K562 (cell line): ENCODE measurements around the gene PCDHB4.
"Not testable (repeated sequence)": the region's sequence is repeated elsewhere in the genome, so short reads cannot be mapped to it uniquely, and the experiment has no call there.

ENCODE experiments used
- ATF7 ChIP-seq: fragments of 450-650 bp; IDR thresholded peaks from 2 replicates; pipeline ENCODE4 v1.7.1; 2014; ENCODE audit warnings: mild to moderate bottlenecking, moderate library complexity
- CTCF ChIP-seq, 3 experiments: IDR thresholded peaks in 2 of 3; conservative IDR thresholded peaks in 1 of 3; 2 replicates each; pipeline ENCODE4 v1.5.1; 2011 to 2012; ENCODE audit warnings: low read length in 3 of 3, mild to moderate bottlenecking in 3 of 3, control low read depth in 2 of 3, improper control_type of control experiment in 1 of 3, inconsistent platforms in 1 of 3, low read depth in 1 of 3, mixed read lengths in 1 of 3, moderate library complexity in 1 of 3; ENCODE audit not compliant: insufficient read depth in 2 of 3
- HCFC1 ChIP-seq: IDR thresholded peaks from 2 replicates; pipeline ENCODE4 v1.6.1; 2012; ENCODE audit warnings: low read depth, low read length, improper control_type of control experiment
- KAT8 ChIP-seq: fragments of 450-650 bp; IDR thresholded peaks from 2 replicates; pipeline ENCODE4 v1.6.1; 2016; ENCODE audit warnings: low read depth, mild to moderate bottlenecking
- MAFG ChIP-seq: fragments of 450-650 bp; conservative IDR thresholded peaks from 2 replicates; pipeline ENCODE4 v1.6.1; 2016; ENCODE audit warnings: missing genetic modification characterization, missing compliant biosample characterization
- SMC3 ChIP-seq: conservative IDR thresholded peaks from 2 replicates; pipeline ENCODE4 v1.6.1; 2011; ENCODE audit warnings: low read depth, low read length, improper control_type of control experiment; ENCODE audit not compliant: insufficient read depth
- ZBTB8A ChIP-seq: fragments of 450-650 bp; IDR thresholded peaks from 2 replicates; pipeline ENCODE4 v1.6.1; 2018; ENCODE audit warnings: mild to moderate bottlenecking, moderate library complexity; ENCODE audit not compliant: partially characterized antibody
- ZNF274 ChIP-seq: IDR thresholded peaks from 2 replicates; pipeline ENCODE4 v1.6.1; 2011; ENCODE audit warnings: low read depth, mild to moderate bottlenecking, low read length, moderate library complexity, borderline replicate concordance
- ZNF311 ChIP-seq: fragments of 250-450 bp; sonication (Bioruptor Pico); IDR thresholded peaks from 2 replicates; pipeline ENCODE4 v1.4.0; 2020; ENCODE audit warnings: mild to moderate bottlenecking, moderate library complexity
- TF ChIP-seq, protein P1 (sequence below): IDR thresholded peaks from 3 replicates; pipeline ENCODE4 v1.6.1; 2011; ENCODE audit warnings: borderline replicate concordance, mild to moderate bottlenecking; ENCODE audit not compliant: insufficient read length, insufficient read depth
- TF ChIP-seq, protein P2 (sequence below), 2 experiments: fragments of 450-650 bp; formaldehyde crosslinking in 1 of 2; IDR thresholded peaks; 2 replicates each; pipeline versions ENCODE4 v1.4.0 to v1.6.1; 2014 to 2020; ENCODE audit warnings: mild to moderate bottlenecking in 2 of 2, borderline replicate concordance in 1 of 2, low read depth in 1 of 2
- TF ChIP-seq, protein P3 (sequence below): sonication (generic); formaldehyde crosslinking; IDR thresholded peaks from 2 replicates; pipeline ENCODE4 v1.8.0; 2022; ENCODE audit warnings: missing genetic modification reagents, mild to moderate bottlenecking, borderline replicate concordance
- TF ChIP-seq, protein P4 (sequence below): fragments of 450-650 bp; formaldehyde crosslinking; IDR thresholded peaks from 2 replicates; pipeline ENCODE4 v1.4.0; 2020; ENCODE audit warnings: mild to moderate bottlenecking, mixed read lengths

- TF ChIP-seq, protein P1, sequence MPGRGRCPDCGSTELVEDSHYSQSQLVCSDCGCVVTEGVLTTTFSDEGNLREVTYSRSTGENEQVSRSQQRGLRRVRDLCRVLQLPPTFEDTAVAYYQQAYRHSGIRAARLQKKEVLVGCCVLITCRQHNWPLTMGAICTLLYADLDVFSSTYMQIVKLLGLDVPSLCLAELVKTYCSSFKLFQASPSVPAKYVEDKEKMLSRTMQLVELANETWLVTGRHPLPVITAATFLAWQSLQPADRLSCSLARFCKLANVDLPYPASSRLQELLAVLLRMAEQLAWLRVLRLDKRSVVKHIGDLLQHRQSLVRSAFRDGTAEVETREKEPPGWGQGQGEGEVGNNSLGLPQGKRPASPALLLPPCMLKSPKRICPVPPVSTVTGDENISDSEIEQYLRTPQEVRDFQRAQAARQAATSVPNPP: not testable (repeated sequence)
- TF ChIP-seq, protein P2, sequence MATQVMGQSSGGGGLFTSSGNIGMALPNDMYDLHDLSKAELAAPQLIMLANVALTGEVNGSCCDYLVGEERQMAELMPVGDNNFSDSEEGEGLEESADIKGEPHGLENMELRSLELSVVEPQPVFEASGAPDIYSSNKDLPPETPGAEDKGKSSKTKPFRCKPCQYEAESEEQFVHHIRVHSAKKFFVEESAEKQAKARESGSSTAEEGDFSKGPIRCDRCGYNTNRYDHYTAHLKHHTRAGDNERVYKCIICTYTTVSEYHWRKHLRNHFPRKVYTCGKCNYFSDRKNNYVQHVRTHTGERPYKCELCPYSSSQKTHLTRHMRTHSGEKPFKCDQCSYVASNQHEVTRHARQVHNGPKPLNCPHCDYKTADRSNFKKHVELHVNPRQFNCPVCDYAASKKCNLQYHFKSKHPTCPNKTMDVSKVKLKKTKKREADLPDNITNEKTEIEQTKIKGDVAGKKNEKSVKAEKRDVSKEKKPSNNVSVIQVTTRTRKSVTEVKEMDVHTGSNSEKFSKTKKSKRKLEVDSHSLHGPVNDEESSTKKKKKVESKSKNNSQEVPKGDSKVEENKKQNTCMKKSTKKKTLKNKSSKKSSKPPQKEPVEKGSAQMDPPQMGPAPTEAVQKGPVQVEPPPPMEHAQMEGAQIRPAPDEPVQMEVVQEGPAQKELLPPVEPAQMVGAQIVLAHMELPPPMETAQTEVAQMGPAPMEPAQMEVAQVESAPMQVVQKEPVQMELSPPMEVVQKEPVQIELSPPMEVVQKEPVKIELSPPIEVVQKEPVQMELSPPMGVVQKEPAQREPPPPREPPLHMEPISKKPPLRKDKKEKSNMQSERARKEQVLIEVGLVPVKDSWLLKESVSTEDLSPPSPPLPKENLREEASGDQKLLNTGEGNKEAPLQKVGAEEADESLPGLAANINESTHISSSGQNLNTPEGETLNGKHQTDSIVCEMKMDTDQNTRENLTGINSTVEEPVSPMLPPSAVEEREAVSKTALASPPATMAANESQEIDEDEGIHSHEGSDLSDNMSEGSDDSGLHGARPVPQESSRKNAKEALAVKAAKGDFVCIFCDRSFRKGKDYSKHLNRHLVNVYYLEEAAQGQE (IDR thresholded peaks at IDR 0.05; ENCODE audit: borderline replicate concordance): not testable (repeated sequence)
- TF ChIP-seq, protein P2 (CRISPR knock-in tag; IDR thresholded peaks at IDR 0.05; ENCODE audit: low read depth): not testable (repeated sequence)
- TF ChIP-seq ZBTB8A; SMC3; MAFG; CTCF (IDR thresholded peaks at IDR 0.05 in 2 of 3, conservative IDR thresholded peaks at IDR 0.05 in 1 of 3; ENCODE audit: insufficient read depth in 2 of 3, low read depth in 1 of 3, low read length in 3 of 3); KAT8; HCFC1; ZNF274; ATF7; ZNF311 (CRISPR knock-in tag): not testable (repeated sequence)
- TF ChIP-seq, protein P3, sequence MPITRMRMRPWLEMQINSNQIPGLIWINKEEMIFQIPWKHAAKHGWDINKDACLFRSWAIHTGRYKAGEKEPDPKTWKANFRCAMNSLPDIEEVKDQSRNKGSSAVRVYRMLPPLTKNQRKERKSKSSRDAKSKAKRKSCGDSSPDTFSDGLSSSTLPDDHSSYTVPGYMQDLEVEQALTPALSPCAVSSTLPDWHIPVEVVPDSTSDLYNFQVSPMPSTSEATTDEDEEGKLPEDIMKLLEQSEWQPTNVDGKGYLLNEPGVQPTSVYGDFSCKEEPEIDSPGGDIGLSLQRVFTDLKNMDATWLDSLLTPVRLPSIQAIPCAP (CRISPR knock-in tag): not testable (repeated sequence)
- TF ChIP-seq, protein P4, sequence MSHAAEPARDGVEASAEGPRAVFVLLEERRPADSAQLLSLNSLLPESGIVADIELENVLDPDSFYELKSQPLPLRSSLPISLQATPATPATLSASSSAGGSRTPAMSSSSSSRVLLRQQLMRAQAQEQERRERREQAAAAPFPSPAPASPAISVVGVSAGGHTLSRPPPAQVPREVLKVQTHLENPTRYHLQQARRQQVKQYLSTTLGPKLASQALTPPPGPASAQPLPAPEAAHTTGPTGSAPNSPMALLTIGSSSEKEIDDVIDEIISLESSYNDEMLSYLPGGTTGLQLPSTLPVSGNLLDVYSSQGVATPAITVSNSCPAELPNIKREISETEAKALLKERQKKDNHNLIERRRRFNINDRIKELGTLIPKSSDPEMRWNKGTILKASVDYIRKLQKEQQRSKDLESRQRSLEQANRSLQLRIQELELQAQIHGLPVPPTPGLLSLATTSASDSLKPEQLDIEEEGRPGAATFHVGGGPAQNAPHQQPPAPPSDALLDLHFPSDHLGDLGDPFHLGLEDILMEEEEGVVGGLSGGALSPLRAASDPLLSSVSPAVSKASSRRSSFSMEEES: not testable (repeated sequence)
These were observed 19.5 kb upstream of the PCDHB4 start for GRCh38 chr5:141102070-141102469.
